ENCODE results near the gene IMMP2L. TPM values are rescaled to one million over a fixed set of nuclear protein-coding genes. Genes with fewer than 3 reads are reported as not detected.
"Not testable (repeated sequence)": the region's sequence is repeated elsewhere in the genome, so short reads cannot be mapped to it uniquely, and the experiment has no call there.

IMMP2L gene
- total and polyA plus RNA-seq, 2 of the 13 experiments (the other 11 are each of a cell fraction or from before 2014, with no cell fraction given), result 7.8 to 16.9 TPM

DNA sequence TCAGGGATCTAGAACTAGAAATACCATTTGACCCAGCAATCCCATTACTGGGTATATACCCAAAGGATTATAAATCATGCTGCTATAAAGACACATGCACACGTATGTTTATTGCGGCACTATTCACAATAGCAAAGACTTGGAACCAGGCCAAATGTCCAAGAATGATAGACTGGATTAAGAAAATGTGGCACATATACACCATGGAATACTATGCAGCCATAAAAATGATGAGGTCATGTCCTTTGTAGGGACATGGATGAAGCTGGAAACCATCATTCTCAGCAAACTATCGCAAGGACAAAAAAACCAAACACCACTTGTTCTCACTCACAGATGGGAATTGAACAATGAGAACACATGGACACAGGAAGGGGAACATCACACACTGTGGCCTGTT, 96.5 kb downstream of the IMMP2L start:
- ATAC-seq; H3K27me3 ChIP-seq (ENCODE audit: control insufficient read depth in 1 of 2, insufficient read depth in 2 of 2, low read length in 2 of 2); in situ Hi-C loops (cut with HindIII; ENCODE audit: extremely low pct_ligation_motif_present, low pct_unique_long_range_greater_than_20kb); H3K27ac ChIP-seq (ENCODE audit: extremely low read length, insufficient read depth, low read length); H4K20me1 ChIP-seq (ENCODE audit: insufficient read depth, low read length); POLR2A ChIA-PET; BruUV-seq (replicated peaks); CTCF ChIA-PET (ENCODE audit: low intra/inter-chr PET ratio, low total read pairs); H3K4me3 ChIP-seq (replicated peaks in 1 of 3; ENCODE audit: insufficient read depth in 1 of 3, low read depth in 2 of 3, low read length in 3 of 3); DNase-seq (ENCODE audit: low spot score); H3K4me2 ChIP-seq (ENCODE audit: low read depth, low read length); H3K4me1 ChIP-seq (ENCODE audit: insufficient read depth, low read length); H2AFZ ChIP-seq (ENCODE audit: low read length); H3K9ac ChIP-seq (ENCODE audit: insufficient read depth, low read depth, low read length); H3K79me2 ChIP-seq (ENCODE audit: insufficient read depth, low read length); intact Hi-C loops (cut with micrococcal nuclease; ENCODE audit: unreplicated experiment); H3K36me3 ChIP-seq (replicated peaks in 1 of 2; ENCODE audit: control insufficient read depth in 1 of 2, insufficient read depth in 2 of 2, low read length in 2 of 2); FAIRE-seq; H3K9me3 ChIP-seq (ENCODE audit: low read length); TF ChIP-seq ATF7 (CRISPR knock-in tag; IDR thresholded peaks at IDR 0.05): not testable (repeated sequence)
- TF ChIP-seq ATF7 (IDR thresholded peaks at IDR 0.05), result peak; percentile 67; the same call in 1 of the 2 replicates
- 97% methylated on average over 3 of the region's 3 CpGs for WGBS (ENCODE audit: low lambda C conversion rate)

DNA sequence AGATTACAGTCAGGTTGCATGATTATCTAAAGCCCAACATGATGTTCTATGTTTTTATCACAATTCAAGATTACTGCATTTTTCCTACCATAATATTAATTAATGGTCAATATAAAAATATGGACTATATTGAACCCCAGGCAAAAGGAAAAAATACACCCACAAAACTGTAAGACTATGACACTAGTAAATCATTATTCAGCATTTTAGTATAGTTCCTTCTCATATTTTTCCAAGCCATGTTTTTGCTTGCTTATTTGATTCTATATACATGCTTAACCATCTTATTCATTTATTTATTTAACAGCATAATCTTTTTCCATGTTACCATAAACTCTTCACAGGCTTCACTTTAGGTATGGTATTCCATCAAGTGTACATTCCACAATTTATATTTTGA, 101.6 kb downstream of the IMMP2L start:
- ATAC-seq (no peak), DNase-seq (ENCODE audit: low spot score) (no peak), FAIRE-seq (no peak)
- no TSS peak for BruUV-seq (replicated peaks)
- TF ChIP-seq ZBTB42 (CRISPR knock-in tag; IDR thresholded peaks at IDR 0.05) (no peak), BORCS8-MEF2B (CRISPR knock-in tag; IDR thresholded peaks at IDR 0.05) (no peak), ERF (CRISPR knock-in tag; IDR thresholded peaks at IDR 0.05) (no peak), MAFK (conservative IDR thresholded peaks at IDR 0.05 in 1 of 2, IDR thresholded peaks at IDR 0.05 in 1 of 2; ENCODE audit: low read length in 2 of 2) (peak; percentile 40 to 46; a peak in 3 of 4 replicates), MAFF (IDR thresholded peaks at IDR 0.05; ENCODE audit: low read depth, low read length) (0 out of 2 replicates have a peak, but pooled peaks have one; percentile 3)
- intact Hi-C loops (cut with micrococcal nuclease; ENCODE audit: unreplicated experiment), result no loop called here
- Histone ChIP-seq H4K20me1 (ENCODE audit: insufficient read depth, low read length) (no peaks in the 10 kb centered on the region), H3K9ac (ENCODE audit: insufficient read depth, low read depth, low read length) (no peak overlapping the region), H3K4me2 (ENCODE audit: low read depth, low read length) (no peak overlapping the region), H3K4me3 (replicated peaks in 1 of 3; ENCODE audit: insufficient read depth in 1 of 3, low read depth in 2 of 3, low read length in 3 of 3) (no peak overlapping the region), H3K9me3 (ENCODE audit: low read length) (no peaks in the 10 kb centered on the region), H3K79me2 (ENCODE audit: insufficient read depth, low read length) (no peaks in the 10 kb centered on the region), H3K27ac (ENCODE audit: extremely low read length, insufficient read depth, low read length) (no peak overlapping the region), H3K27me3 (ENCODE audit: control insufficient read depth in 1 of 2, insufficient read depth in 2 of 2, low read length in 2 of 2) (no peaks in the 10 kb centered on the region), H3K36me3 (replicated peaks in 1 of 2; ENCODE audit: control insufficient read depth in 1 of 2, insufficient read depth in 2 of 2, low read length in 2 of 2) (no peaks in the 10 kb centered on the region), H3K4me1 (ENCODE audit: insufficient read depth, low read length) (no peaks in the 10 kb centered on the region), H2AFZ (ENCODE audit: low read length) (no peak overlapping the region)
- POLR2A ChIA-PET, result no interaction called here
- in situ Hi-C loops (cut with HindIII; ENCODE audit: extremely low pct_ligation_motif_present, low pct_unique_long_range_greater_than_20kb), result no loop called here
- CTCF ChIA-PET (ENCODE audit: low intra/inter-chr PET ratio, low total read pairs), result no interaction called here

All from HepG2 (cell line).